Measurements from ENCODE around the gene OXA1L. TPM values are rescaled to one million over a fixed set of nuclear protein-coding genes. Genes with fewer than 3 reads are reported as not detected.

OXA1L gene
- total and polyA plus RNA-seq, 2 of the 13 experiments (the other 11 are each of a cell fraction or from before 2014, with no cell fraction given) = 230 to 589 TPM

DNA sequence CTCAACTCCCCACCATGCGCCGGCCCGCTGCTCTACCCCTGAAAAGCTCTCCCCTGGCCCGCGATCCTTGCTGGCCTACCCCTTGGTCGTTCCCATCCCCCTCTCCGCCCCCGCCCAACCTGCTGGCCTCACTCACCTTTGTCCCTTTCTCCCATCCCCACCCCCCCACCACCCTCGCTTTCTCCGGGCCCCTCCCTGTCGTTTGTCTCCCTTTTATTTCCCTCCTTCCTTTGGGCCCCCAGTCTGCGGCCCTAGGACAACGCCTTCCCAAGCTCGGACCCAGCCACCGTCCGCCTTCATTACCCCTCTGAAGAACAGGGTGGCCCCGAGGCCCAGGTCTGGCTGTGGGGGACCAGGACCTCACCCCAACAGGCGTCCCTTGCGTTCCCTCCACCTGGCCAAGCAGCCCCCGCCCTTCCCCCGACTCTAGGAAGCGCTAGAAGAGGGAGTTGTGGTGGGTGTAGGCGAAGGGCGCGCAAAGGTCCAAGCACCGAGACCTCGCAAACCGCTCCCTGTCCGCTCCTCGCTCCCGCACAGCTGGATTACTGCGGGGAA, 55.6 kb downstream of the OXA1L start (continued):
- no peak for TF ChIP-seq KAT2B (IDR thresholded peaks at IDR 0.05; ENCODE audit: borderline replicate concordance, low read depth, low read length)
- no peak for TF ChIP-seq ZNF720 (CRISPR knock-in tag; IDR thresholded peaks at IDR 0.05)
- no peak for TF ChIP-seq FLYWCH1 (CRISPR knock-in tag; IDR thresholded peaks at IDR 0.05)
- TF ChIP-seq ZNF230 (CRISPR knock-in tag; IDR thresholded peaks at IDR 0.05) = no peak
- TF ChIP-seq ZNF558 (CRISPR knock-in tag; IDR thresholded peaks at IDR 0.05; ENCODE audit: borderline replicate concordance) = no peak
- TF ChIP-seq CAMTA2 (CRISPR knock-in tag; IDR thresholded peaks at IDR 0.05; ENCODE audit: borderline replicate concordance) = no peak
- 0 out of 2 replicates have a peak, but pooled peaks have one; percentile 33 for TF ChIP-seq ZNF180 (CRISPR knock-in tag; IDR thresholded peaks at IDR 0.05; ENCODE audit: borderline replicate concordance, low read depth)
- TF ChIP-seq XBP1 (CRISPR knock-in tag; IDR thresholded peaks at IDR 0.05) = no peak
- no peak for TF ChIP-seq TSC22D2 (CRISPR knock-in tag; IDR thresholded peaks at IDR 0.05; ENCODE audit: borderline replicate concordance)
- TF ChIP-seq ZNF24 (IDR thresholded peaks at IDR 0.05) = no peak
- no peak for TF ChIP-seq ZNF781 (CRISPR knock-in tag; IDR thresholded peaks at IDR 0.05; ENCODE audit: borderline replicate concordance, not compliant biosample characterization)
- TF ChIP-seq ZNF660 (CRISPR knock-in tag; IDR thresholded peaks at IDR 0.05; ENCODE audit: borderline replicate concordance, low read depth) = no peak
- TF ChIP-seq, protein P1, sequence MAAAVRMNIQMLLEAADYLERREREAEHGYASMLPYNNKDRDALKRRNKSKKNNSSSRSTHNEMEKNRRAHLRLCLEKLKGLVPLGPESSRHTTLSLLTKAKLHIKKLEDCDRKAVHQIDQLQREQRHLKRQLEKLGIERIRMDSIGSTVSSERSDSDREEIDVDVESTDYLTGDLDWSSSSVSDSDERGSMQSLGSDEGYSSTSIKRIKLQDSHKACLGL (CRISPR knock-in tag; IDR thresholded peaks at IDR 0.05) = 0 out of 2 replicates have a peak, but pooled peaks have one; percentile 35
- TF ChIP-seq, protein P2, sequence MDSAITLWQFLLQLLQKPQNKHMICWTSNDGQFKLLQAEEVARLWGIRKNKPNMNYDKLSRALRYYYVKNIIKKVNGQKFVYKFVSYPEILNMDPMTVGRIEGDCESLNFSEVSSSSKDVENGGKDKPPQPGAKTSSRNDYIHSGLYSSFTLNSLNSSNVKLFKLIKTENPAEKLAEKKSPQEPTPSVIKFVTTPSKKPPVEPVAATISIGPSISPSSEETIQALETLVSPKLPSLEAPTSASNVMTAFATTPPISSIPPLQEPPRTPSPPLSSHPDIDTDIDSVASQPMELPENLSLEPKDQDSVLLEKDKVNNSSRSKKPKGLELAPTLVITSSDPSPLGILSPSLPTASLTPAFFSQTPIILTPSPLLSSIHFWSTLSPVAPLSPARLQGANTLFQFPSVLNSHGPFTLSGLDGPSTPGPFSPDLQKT (CRISPR knock-in tag; IDR thresholded peaks at IDR 0.05; ENCODE audit: borderline replicate concordance) = no peak
- TF ChIP-seq RFXAP (CRISPR knock-in tag; IDR thresholded peaks at IDR 0.05; ENCODE audit: borderline replicate concordance) = no peak
- no peak for TF ChIP-seq HOXA3 (CRISPR knock-in tag; IDR thresholded peaks at IDR 0.05)
- TF ChIP-seq SMARCC2 (IDR thresholded peaks at IDR 0.05) = no peak
- TF ChIP-seq, protein P3, sequence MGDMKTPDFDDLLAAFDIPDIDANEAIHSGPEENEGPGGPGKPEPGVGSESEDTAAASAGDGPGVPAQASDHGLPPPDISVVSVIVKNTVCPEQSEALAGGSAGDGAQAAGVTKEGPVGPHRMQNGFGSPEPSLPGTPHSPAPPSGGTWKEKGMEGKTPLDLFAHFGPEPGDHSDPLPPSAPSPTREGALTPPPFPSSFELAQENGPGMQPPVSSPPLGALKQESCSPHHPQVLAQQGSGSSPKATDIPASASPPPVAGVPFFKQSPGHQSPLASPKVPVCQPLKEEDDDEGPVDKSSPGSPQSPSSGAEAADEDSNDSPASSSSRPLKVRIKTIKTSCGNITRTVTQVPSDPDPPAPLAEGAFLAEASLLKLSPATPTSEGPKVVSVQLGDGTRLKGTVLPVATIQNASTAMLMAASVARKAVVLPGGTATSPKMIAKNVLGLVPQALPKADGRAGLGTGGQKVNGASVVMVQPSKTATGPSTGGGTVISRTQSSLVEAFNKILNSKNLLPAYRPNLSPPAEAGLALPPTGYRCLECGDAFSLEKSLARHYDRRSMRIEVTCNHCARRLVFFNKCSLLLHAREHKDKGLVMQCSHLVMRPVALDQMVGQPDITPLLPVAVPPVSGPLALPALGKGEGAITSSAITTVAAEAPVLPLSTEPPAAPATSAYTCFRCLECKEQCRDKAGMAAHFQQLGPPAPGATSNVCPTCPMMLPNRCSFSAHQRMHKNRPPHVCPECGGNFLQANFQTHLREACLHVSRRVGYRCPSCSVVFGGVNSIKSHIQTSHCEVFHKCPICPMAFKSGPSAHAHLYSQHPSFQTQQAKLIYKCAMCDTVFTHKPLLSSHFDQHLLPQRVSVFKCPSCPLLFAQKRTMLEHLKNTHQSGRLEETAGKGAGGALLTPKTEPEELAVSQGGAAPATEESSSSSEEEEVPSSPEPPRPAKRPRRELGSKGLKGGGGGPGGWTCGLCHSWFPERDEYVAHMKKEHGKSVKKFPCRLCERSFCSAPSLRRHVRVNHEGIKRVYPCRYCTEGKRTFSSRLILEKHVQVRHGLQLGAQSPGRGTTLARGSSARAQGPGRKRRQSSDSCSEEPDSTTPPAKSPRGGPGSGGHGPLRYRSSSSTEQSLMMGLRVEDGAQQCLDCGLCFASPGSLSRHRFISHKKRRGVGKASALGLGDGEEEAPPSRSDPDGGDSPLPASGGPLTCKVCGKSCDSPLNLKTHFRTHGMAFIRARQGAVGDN (CRISPR knock-in tag; IDR thresholded peaks at IDR 0.05) = 0 out of 2 replicates have a peak, but pooled peaks have one; percentile 30
- no peak for TF ChIP-seq ZNF607 (CRISPR knock-in tag; IDR thresholded peaks at IDR 0.05; ENCODE audit: borderline replicate concordance)
- no peak for TF ChIP-seq ZNF589 (CRISPR knock-in tag; conservative IDR thresholded peaks at IDR 0.05)
- TF ChIP-seq SMAD9 (CRISPR knock-in tag; IDR thresholded peaks at IDR 0.05) = 0 out of 2 replicates have a peak, but pooled peaks have one; percentile 57
- TF ChIP-seq, protein P4, sequence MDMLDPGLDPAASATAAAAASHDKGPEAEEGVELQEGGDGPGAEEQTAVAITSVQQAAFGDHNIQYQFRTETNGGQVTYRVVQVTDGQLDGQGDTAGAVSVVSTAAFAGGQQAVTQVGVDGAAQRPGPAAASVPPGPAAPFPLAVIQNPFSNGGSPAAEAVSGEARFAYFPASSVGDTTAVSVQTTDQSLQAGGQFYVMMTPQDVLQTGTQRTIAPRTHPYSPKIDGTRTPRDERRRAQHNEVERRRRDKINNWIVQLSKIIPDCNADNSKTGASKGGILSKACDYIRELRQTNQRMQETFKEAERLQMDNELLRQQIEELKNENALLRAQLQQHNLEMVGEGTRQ (IDR thresholded peaks at IDR 0.05; ENCODE audit: low read depth, low read length) = no peak
- TF ChIP-seq, protein P4 (CRISPR knock-in tag; IDR thresholded peaks at IDR 0.05; ENCODE audit: borderline replicate concordance) = no peak

All from HepG2 (cell line).